ENCODE results near the gene CCT8L2. TPM values are rescaled to one million over a fixed set of nuclear protein-coding genes. Genes with fewer than 3 reads are reported as not detected.

CCT8L2 gene
- total and polyA plus RNA-seq, 2 donors (not counting 3 experiments of a cell fraction or from before 2014, with no cell fraction given) = not detected

- Histone ChIP-seq H2AFZ (ENCODE audit: low read depth, low read length) (no peak overlapping the region), H3K4me1 (ENCODE audit: control insufficient read depth, extremely low read depth, insufficient read depth, low read length) (no peaks in the 10 kb centered on the region), H3K27ac (ENCODE audit: insufficient read depth, low read depth, low read length) (no peak overlapping the region), H3K36me3 (ENCODE audit: control insufficient read depth in 2 of 2, extremely low read depth in 1 of 2, insufficient read depth in 2 of 2, low read length in 2 of 2) (no peaks in the 10 kb centered on the region), H3K9ac (replicated peaks; ENCODE audit: extremely low read depth, insufficient read depth, low read length) (no peak overlapping the region), H3K9me1 (replicated peaks; ENCODE audit: control insufficient read depth, extremely low read depth, insufficient read depth, low read length) (no peaks in the 10 kb centered on the region), H3K27me3 (ENCODE audit: control insufficient read depth in 2 of 2, insufficient read depth in 2 of 2, low read length in 2 of 2) (no peaks in the 10 kb centered on the region), H4K20me1 (replicated peaks; ENCODE audit: control insufficient read depth, extremely low read depth, insufficient read depth, low read length) (no peaks in the 10 kb centered on the region), H3K79me2 (ENCODE audit: control insufficient read depth, insufficient read depth, low read length) (no peaks in the 10 kb centered on the region), H3K4me3 (replicated peaks in 1 of 3; ENCODE audit: insufficient read depth in 1 of 3, low read depth in 1 of 3, low read length in 3 of 3) (no peak overlapping the region), H3K9me3 (replicated peaks; ENCODE audit: control insufficient read depth, insufficient read depth, low read length) (no peaks in the 10 kb centered on the region), H3K4me2 (ENCODE audit: insufficient read depth, low read length) (no peak overlapping the region)
- DNase-seq (ENCODE audit: low read depth, low spot score) = no peak
- FAIRE-seq = no peak
- CTCF ChIA-PET = no interaction called here
- dilution Hi-C loops (cut with MboI; ENCODE audit: extremely low pct_ligation_motif_present, low sequenced_read_pairs) = no loop called here
- POLR2A ChIA-PET = no interaction called here
- intact Hi-C loops (cut with micrococcal nuclease) = no loop called here
- BruUV-seq (replicated peaks) = no TSS peak
- TF ChIP-seq FOS (IDR thresholded peaks at IDR 0.05; ENCODE audit: borderline replicate concordance, insufficient read depth, low read length) (no peak), JUN (IDR thresholded peaks at IDR 0.05; ENCODE audit: borderline replicate concordance, insufficient read depth, insufficient read length, low read depth) (no peak), CTCF (IDR thresholded peaks at IDR 0.05; ENCODE audit: extremely low read depth in 1 of 2, insufficient read depth in 1 of 2, low read depth in 1 of 2, low read length in 2 of 2) (no peak)
Observed at GRCh38 chr22:16563555-16564520, 28.8 kb downstream of the CCT8L2 start.

Data from endothelial cell of umbilical vein (primary cell).